GM12891 (cell line): ENCODE results near the gene RALGAPA1.
"Not testable (repeated sequence)": the region's sequence is repeated elsewhere in the genome, so short reads cannot be mapped to it uniquely, and the experiment has no call there.

Experiments
- DNase-seq: peaks from one replicate; pipeline ENCODE4 v3.0.0; 2011; ENCODE audit warnings: low spot score; ENCODE audit not compliant: insufficient read length
- FAIRE-seq: peaks from 2 replicates; lab custom pipeline; 2011; peaks lifted over from hg19 to GRCh38; lab: Jason Lieb, UNC
- PAX5 ChIP-seq: IDR thresholded peaks from 2 replicates; pipeline ENCODE4 v1.6.1; 2011; ENCODE audit warnings: low read length, moderate library complexity, mild to moderate bottlenecking; ENCODE audit not compliant: insufficient read depth, severe bottlenecking
- POLR2A ChIP-seq: IDR thresholded peaks from 2 replicates; pipeline ENCODE4 v1.6.1; 2011; ENCODE audit warnings: low read depth, low read length, control low read depth
- POLR2AphosphoS5 ChIP-seq: IDR thresholded peaks from 2 replicates; pipeline ENCODE4 v1.6.1; 2011; ENCODE audit warnings: low read depth, low read length, control low read depth
- POU2F2 ChIP-seq: IDR thresholded peaks from 2 replicates; pipeline ENCODE4 v1.6.1; 2011; ENCODE audit warnings: low read depth, mild to moderate bottlenecking, control low read depth, low read length, moderate library complexity
- SPI1 ChIP-seq: IDR thresholded peaks from 2 replicates; pipeline ENCODE4 v1.6.1; 2011; ENCODE audit warnings: low read depth, low read length, control low read depth
- TAF1 ChIP-seq: IDR thresholded peaks from 2 replicates; pipeline ENCODE4 v1.6.1; 2011; ENCODE audit warnings: low read depth, low read length, control low read depth

The RALGAPA1 gene

GRCh38 chr14:35835208-35835982 lies 26.3 kb upstream of the RALGAPA1 start:
- no peak for TF ChIP-seq POLR2AphosphoS5
- TF ChIP-seq POLR2A = no peak
- no peak for TF ChIP-seq PAX5
- no peak for TF ChIP-seq SPI1
- no peak for TF ChIP-seq TAF1
- TF ChIP-seq POU2F2 = no peak
- DNase-seq (no peak), FAIRE-seq (no peak)

- no peak for DNase-seq
- no peak for FAIRE-seq
- no peak for TF ChIP-seq POLR2AphosphoS5
Observed at GRCh38 chr14:35829449-35829848, 20.4 kb upstream of the RALGAPA1 start.

- no peak for DNase-seq
- TF ChIP-seq TAF1 = no peak
- no peak for TF ChIP-seq POLR2AphosphoS5
- TF ChIP-seq PAX5 = no peak
- no peak for TF ChIP-seq POU2F2
- no peak for TF ChIP-seq SPI1
- no peak for TF ChIP-seq POLR2A
- FAIRE-seq = no peak
Observed at GRCh38 chr14:35827678-35828472, 18.8 kb upstream of the RALGAPA1 start.

- FAIRE-seq = no peak
Observed at GRCh38 chr14:35826952-35827416, 17.9 kb upstream of the RALGAPA1 start.

GRCh38 chr14:35826218-35826951 lies 17.3 kb upstream of the RALGAPA1 start, which contains the start of gene BRMS1L:
BRMS1L (plus strand) TSS chr14:35826338; CDS start chr14:35826517, 179 bp downstream.
- FAIRE-seq = peak; percentile 99
- TF ChIP-seq PAX5 (no peak), POLR2AphosphoS5 (peak; percentile 73), SPI1 (no peak), TAF1 (peak; percentile 53; the same call in 1 of the 2 replicates), POLR2A (peak; percentile 74)
- peak; percentile 95 for DNase-seq

More at GRCh38 chr14:35826952-35827416, 17.9 kb upstream of the RALGAPA1 start:
- DNase-seq = no peak
- TF ChIP-seq TAF1 (no peak), PAX5 (no peak), POU2F2 (no peak), POLR2AphosphoS5 (no peak), SPI1 (no peak), POLR2A (no peak)

- no peak for DNase-seq
- FAIRE-seq = no peak
- TF ChIP-seq POLR2A (no peak), POLR2AphosphoS5 (no peak), PAX5 (no peak), SPI1 (no peak; the same call in 1 of the 2 replicates), POU2F2 (no peak), TAF1 (no peak)
Observed at GRCh38 chr14:35825968-35826217, 16.8 kb upstream of the RALGAPA1 start.

GRCh38 chr14:35824446-35825165 lies 15.5 kb upstream of the RALGAPA1 start:
- not testable (repeated sequence) for FAIRE-seq, DNase-seq

- FAIRE-seq = no peak
- no peak for TF ChIP-seq SPI1
- TF ChIP-seq POLR2A = no peak
- no peak for TF ChIP-seq POU2F2
- TF ChIP-seq PAX5 = no peak
- TF ChIP-seq POLR2AphosphoS5 = no peak
- no peak for DNase-seq
Observed at GRCh38 chr14:35822501-35822900, 13.4 kb upstream of the RALGAPA1 start.

- TF ChIP-seq SPI1 = no peak
- no peak for TF ChIP-seq POLR2A
- no peak for DNase-seq
- peak; percentile 38 for FAIRE-seq
Observed at GRCh38 chr14:35821564-35822411, 12.7 kb upstream of the RALGAPA1 start.
